GM21723 (cell line): Measurements from ENCODE around the gene TERT.

Experiments
- ATAC-seq: cut with Tn5 transposase; IDR thresholded peaks from one replicate; pipeline ENCODE4 v1.9.1; 2021; ENCODE audit warnings: mild to moderate bottlenecking, moderate library complexity; ENCODE audit not compliant: unreplicated experiment

TERT gene

GRCh38 chr5:1222621-1223277 lies 72.1 kb downstream of the TERT start:
- no peak for ATAC-seq

GRCh38 chr5:1222147-1222546 lies 72.7 kb downstream of the TERT start:
- no peak for ATAC-seq

- ATAC-seq = no peak
Observed at GRCh38 chr5:1221721-1222120, 73.1 kb downstream of the TERT start.

- ATAC-seq = no peak
Observed at GRCh38 chr5:1220831-1221230, 74.0 kb downstream of the TERT start.

GRCh38 chr5:1220351-1220750 lies 74.5 kb downstream of the TERT start:
- ATAC-seq = no peak

GRCh38 chr5:1219768-1220100 lies 75.1 kb downstream of the TERT start:
- no peak for ATAC-seq

GRCh38 chr5:1219098-1219767 lies 75.6 kb downstream of the TERT start:
- ATAC-seq = no peak

- no peak for ATAC-seq
Observed at GRCh38 chr5:1218351-1219080, 76.4 kb downstream of the TERT start.

GRCh38 chr5:1217596-1218206 lies 77.2 kb downstream of the TERT start:
- no peak for ATAC-seq

- ATAC-seq = no peak
Observed at GRCh38 chr5:1216918-1217295, 78.0 kb downstream of the TERT start.

GRCh38 chr5:1216211-1216917 lies 78.5 kb downstream of the TERT start:
- ATAC-seq = no peak

GRCh38 chr5:1215320-1216096 lies 79.4 kb downstream of the TERT start:
- no peak for ATAC-seq

- ATAC-seq = no peak
Observed at GRCh38 chr5:1214936-1215220, 80.0 kb downstream of the TERT start.

- ATAC-seq = no peak
Observed at GRCh38 chr5:1214163-1214935, 80.5 kb downstream of the TERT start.

- no peak for ATAC-seq
Observed at GRCh38 chr5:1213508-1214162, 81.2 kb downstream of the TERT start.

- no peak for ATAC-seq
Observed at GRCh38 chr5:1212881-1213280, 82.0 kb downstream of the TERT start.

GRCh38 chr5:1212271-1212670 lies 82.6 kb downstream of the TERT start:
- ATAC-seq = no peak

GRCh38 chr5:1211701-1212100 lies 83.2 kb downstream of the TERT start:
- no peak for ATAC-seq

- ATAC-seq = no peak
Observed at GRCh38 chr5:1210832-1211251, 84.0 kb downstream of the TERT start.
